ENCODE results near the gene TMEM233.

The TMEM233 gene

GRCh38 chr12:119660076-119660475, 66.5 kb downstream of the TMEM233 start:
- DNase-seq = no peak

GRCh38 chr12:119661882-119662281, 68.3 kb downstream of the TMEM233 start:
- DNase-seq = no peak

- no peak for DNase-seq
These were observed 71.1 kb downstream of the TMEM233 start for GRCh38 chr12:119664642-119665041.

GRCh38 chr12:119665164-119665929, 71.8 kb downstream of the TMEM233 start:
- no peak for DNase-seq

- no peak for DNase-seq
These were observed 72.7 kb downstream of the TMEM233 start for GRCh38 chr12:119666226-119666795.

GRCh38 chr12:119666900-119667576, 73.5 kb downstream of the TMEM233 start:
- no peak for DNase-seq

GRCh38 chr12:119667577-119668323, 74.2 kb downstream of the TMEM233 start, which contains the start of gene PRKAB1:
Gene PRKAB1 (plus strand): TSS chr12:119668133. CDS start chr12:119668245, 112 bp downstream.
- DNase-seq = peak; percentile 97

- DNase-seq = no peak
These were observed 74.8 kb downstream of the TMEM233 start for GRCh38 chr12:119668324-119668841.

GRCh38 chr12:119669744-119670472, 76.3 kb downstream of the TMEM233 start:
- no peak for DNase-seq

GRCh38 chr12:119671070-119671469, 77.5 kb downstream of the TMEM233 start:
- DNase-seq = no peak

GRCh38 chr12:119672194-119672593, 78.6 kb downstream of the TMEM233 start:
- DNase-seq = no peak

GRCh38 chr12:119673634-119674033, 80.1 kb downstream of the TMEM233 start:
- no peak for DNase-seq

GRCh38 chr12:119674560-119674959, 81.0 kb downstream of the TMEM233 start:
- DNase-seq = no peak

- DNase-seq = no peak
These were observed 82.4 kb downstream of the TMEM233 start for GRCh38 chr12:119676022-119676421.

GRCh38 chr12:119676573-119676972, 83.0 kb downstream of the TMEM233 start:
- no peak for DNase-seq

- DNase-seq = no peak
These were observed 84.9 kb downstream of the TMEM233 start for GRCh38 chr12:119678459-119678858.

GRCh38 chr12:119679081-119679480, 85.5 kb downstream of the TMEM233 start:
- DNase-seq = no peak

GRCh38 chr12:119679490-119679889, 85.9 kb downstream of the TMEM233 start:
- DNase-seq = no peak

- no peak for DNase-seq
These were observed 87.5 kb downstream of the TMEM233 start for GRCh38 chr12:119681111-119681510.

- DNase-seq = no peak
These were observed 88.4 kb downstream of the TMEM233 start for GRCh38 chr12:119681728-119682638.

- DNase-seq = no peak
These were observed 89.2 kb downstream of the TMEM233 start for GRCh38 chr12:119682639-119683252.
